HL-60/S4 treated with phorbol 12-myristate 13-acetate at 8.2 ng/mL for 4 days and 3 days (cell line): ENCODE results near the gene RNF215.
"Not testable (repeated sequence)": the region's sequence is repeated elsewhere in the genome, so short reads cannot be mapped to it uniquely, and the experiment has no call there.

Source experiments
- in situ Hi-C: fragments of 300-500 bp; cut with MboI; formaldehyde crosslinking; loops from 2 replicates; pipeline ENCODE4 v1.15.0; 2022; ENCODE audit warnings: low sequenced_read_pairs

Gene RNF215

DNA sequence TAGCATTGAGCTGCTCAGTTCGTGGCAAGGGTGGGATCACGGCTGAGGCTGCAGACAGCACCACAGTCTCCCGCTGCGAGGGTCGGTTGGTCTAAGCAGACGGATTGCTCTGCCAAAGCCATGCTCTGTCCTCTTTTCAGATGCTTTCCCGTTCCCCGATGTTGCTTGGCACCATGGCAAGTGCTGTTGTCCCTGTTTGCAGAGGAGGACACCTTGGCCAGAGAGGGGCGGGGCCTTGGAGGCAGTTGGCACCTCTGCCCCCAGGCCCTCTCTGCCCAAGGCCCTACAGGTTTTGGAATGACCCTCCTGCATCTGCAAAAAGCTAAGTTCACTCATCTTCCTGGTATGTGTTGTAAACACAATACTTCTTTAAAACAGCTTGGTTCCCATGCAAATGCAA lies 18.8 kb downstream of the RNF215 start:
- in situ Hi-C loops: no loop called here

DNA sequence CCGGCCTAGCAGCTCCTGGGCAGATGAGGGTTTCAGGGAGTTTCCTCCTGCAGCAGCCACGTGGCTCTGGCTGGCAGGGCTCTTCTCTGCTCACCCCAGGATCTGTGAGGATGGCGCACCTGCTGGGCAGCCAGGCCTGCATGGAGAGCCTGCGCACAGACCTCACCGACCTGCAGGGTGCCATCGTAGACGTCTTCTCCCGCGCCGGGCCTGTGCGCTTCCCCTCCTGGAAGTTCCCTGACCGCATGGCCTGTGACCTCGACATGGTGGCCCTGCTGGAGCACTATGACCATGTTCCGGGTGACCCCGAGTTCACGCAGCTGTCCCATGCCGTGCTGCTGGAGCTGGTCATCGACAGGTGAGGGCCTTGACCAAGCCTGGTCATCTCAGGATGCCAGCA lies 21.3 kb downstream of the RNF215 start:
- in situ Hi-C loops: no loop called here

GRCh38 chr22:30362651-30363281 lies 24.4 kb downstream of the RNF215 start:
- in situ Hi-C loops: no loop called here

DNA sequence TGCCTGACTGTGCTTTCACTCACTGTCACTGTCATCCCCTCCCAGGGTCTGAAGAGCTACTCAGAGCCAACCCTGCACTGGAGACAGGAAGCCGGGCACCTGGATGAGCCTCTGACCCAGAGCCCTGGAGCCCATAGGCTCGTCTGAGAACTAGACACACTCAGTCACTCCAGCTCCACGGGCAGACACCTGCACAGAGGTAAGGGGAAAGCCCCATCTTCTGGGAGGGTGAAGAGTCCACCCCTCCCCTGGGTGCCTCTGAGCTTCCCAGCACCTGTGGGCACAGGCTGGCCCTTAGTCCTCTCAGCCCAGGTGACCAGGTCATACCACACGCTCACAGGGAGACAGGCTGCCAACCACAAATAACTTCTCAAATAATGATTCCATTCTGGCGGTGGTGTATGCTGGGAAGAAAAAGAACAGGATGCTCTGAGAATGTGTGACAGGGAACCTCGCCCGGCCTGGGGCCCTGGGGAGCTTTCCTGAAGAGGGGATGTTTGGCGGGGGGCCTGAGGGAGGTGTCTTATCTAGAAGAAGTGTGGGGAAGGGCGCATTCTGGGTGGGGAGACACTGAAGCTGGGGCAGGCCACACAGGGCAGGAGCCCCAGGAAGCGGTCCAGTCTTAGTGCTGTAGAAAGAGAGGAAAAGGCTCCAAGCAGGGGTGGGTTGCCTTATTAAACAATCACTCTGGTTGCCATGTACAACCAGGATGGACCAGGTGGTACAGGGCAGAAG lies 25.1 kb downstream of the RNF215 start:
- in situ Hi-C loops: no loop called here

DNA sequence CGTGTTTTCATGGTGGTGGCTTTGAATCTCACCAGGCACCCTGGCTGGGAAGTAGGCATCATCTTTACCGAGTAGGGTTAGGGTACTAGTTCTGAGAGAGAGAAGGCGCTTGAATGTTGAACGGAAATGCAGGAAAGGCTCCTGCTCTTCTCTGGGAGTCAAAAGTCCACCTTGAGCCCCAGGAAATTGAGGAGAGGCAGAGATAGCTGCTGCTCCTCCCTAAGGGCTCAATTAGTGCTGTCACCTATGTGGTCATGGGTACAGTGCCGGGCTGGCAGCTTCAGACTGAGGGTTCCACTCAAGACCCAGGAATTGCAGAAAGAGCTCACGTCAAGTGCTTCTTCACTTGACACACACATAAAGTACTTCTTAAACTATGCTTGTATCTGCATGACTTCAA lies 28.7 kb downstream of the RNF215 start:
- in situ Hi-C loops: no loop called here

DNA sequence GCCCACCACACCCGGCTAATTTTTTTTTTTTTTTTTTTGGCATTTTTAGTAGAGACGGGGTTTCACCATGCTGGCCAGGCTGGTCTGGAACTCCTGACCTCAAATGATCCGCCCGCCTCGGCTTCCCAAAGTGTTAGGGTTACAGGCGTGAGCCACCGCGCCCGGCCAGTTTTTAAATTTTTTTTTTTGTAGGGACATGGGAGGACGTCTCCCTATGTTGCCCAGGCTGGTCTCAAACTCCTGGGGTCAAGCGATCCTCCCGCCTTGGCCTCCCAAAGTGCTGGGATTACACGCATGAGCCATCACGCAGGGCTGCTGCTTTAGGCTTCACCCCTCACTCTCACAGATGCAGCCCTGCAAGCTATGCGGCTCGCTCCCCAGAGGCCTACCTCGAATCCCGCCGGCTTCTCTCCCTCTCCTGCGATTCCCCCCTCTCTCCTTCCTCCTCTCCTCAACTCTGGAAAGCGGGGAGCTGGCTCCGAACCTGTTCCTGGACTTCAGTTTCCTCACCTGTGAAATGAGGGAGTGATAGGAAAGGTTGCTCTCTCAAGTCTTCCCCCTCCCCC lies 29.5 kb downstream of the RNF215 start:
- in situ Hi-C loops: no loop called here

DNA sequence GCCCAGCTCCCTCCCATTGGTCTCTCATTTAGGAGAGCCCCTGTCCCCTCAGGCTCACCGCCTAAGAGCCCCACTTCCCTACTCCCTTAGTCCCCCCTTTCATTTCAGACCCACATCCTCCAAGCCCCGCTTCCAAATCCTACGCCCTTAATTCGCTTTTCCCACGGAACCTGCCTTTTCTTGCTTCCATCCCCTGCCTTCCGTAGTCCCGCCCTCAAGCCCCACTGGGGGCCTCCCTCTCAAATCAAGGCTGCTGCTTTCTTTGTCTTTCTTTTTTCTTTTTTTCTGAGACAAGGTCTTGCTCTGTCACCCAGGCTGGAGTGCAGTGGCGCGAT lies 30.0 kb downstream of the RNF215 start:
- in situ Hi-C loops: no loop called here

- in situ Hi-C loops: no loop called here
Measured at GRCh38 chr22:30356449-30357235, 30.6 kb downstream of the RNF215 start, which contains the start of the genes CCDC157 and SF3A1. Gene CCDC157 (plus strand): TSS chr22:30357007. CDS start chr22:30366001, 8,994 bp downstream. Gene SF3A1 (minus strand): TSS chr22:30356894. CDS start chr22:30356792, 102 bp downstream.

DNA sequence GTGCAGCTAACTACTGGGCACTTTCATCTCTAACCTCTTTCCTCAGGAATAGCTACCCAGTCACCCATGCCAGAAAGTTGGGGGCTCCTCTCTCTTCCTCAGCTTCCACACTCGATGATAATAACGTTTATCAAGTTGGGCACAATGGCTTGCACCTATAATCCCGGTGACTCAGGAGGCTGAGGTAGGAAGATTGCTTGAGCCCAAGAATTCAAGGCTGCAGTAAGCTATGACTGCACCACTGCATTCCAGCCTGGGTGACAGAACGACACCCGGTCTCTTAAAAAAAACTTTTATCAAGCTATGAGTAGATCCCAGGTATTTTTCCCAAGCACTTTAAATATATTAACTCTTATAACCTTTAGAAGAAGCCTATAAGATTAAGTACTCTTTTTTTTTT lies 32.6 kb downstream of the RNF215 start:
- in situ Hi-C loops: no loop called here

- in situ Hi-C loops: no loop called here
Measured at GRCh38 chr22:30351226-30351625, 36.0 kb downstream of the RNF215 start.

DNA sequence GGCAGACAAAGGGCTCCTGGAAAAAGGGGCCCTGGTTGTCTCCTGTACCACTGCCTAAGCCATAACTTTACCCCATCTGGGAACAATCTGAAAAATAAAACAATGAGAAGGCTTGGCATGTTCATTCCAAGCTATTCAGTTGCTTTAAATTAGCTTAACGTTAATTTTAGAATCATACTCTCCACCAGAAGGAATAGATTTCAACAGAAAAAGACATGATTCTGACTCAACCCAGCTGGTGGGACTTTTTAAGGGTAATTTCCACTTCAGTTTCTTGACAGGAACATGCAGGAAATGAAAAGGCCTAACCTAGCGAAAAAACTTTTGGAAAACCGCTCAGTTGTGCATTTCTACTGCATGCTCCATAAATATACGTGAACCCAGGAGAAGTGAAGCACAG lies 38.4 kb downstream of the RNF215 start:
- in situ Hi-C loops: no loop called here

- in situ Hi-C loops: no loop called here
Measured at GRCh38 chr22:30348404-30348803, 38.8 kb downstream of the RNF215 start.

- in situ Hi-C loops: no loop called here
Measured at GRCh38 chr22:30347255-30347892, 39.8 kb downstream of the RNF215 start.

DNA sequence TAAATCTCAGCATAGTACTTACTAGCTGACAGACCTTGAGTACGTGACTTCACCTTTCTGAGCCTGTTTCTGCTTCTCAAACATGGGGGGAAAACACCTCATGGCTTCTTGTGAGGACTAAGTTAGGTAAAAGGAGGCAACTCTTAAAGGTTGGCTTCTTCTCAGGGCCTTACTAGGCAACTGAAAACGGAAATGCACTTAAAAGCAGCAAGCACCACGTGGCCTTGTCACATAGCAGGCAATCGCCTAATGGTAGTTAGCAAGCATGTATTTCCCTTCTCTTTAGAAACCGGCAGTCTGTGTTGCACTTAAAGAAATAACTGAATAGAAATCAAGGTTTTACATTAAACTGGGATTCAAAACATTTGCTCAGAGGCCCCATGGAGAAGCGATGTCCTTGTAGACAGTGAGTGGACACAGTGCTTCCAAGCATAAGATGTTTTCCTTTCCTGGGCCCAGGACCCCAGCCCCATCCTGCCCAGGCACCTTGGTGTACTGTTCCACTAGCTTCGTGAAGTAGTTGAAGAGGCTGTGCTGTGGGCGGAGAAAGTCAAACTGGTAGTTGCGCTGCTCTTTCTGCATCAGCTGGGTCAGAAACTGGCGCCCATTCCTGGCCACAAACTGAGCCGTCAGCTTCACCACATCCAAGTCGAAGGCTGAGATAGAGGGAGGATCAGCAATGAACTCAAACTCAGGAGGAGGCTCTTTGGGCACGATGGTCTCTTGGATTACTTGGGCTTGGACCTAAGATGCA lies 42.6 kb downstream of the RNF215 start:
- in situ Hi-C loops: no loop called here

DNA sequence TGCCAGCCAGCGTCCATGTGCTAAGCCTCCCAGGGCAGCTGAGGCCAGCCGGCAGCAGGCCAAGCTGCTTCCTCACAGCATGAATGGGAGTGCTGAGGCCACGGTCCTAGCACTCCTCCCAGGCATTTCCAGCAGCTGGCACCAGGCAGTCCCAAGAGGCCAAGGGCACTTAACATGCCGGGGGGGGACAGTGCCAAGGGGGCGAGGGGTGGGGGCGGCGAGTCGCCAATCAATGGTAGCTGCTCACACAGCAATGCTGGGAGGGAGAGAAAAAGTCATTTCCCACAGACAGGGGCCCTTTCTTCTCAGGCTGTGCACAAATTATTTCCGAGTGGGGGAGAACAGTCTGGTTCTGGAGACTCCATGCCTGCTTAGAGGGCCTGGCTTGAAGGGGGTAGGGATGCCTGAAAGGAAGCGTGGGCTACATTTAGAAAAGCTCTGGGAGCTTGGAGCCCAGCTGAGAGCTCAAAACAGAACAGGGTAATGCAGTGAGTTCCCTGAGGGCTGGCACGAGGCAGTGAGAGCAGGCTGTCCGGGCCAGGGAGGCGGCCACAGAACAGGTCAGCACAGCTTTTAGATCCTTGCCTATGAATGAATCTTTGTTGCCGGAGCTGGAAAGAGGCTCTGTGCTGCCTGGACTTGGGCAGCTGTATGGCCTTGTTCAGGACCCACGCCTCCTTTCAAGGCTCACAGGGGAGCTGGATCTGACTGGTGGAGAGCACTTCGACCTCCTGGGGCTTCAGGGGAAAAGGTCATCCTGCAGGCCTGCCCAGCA lies 46.1 kb downstream of the RNF215 start:
- in situ Hi-C loops: no loop called here

GRCh38 chr22:30338802-30339201 lies 48.4 kb downstream of the RNF215 start:
- in situ Hi-C loops: no loop called here

- in situ Hi-C loops: not testable (repeated sequence)
Measured at GRCh38 chr22:30338341-30338740, 48.9 kb downstream of the RNF215 start.

- in situ Hi-C loops: no loop called here
Measured at GRCh38 chr22:30337461-30337778, 49.8 kb downstream of the RNF215 start.

- in situ Hi-C loops: no loop called here
Measured at GRCh38 chr22:30336752-30337460, 50.3 kb downstream of the RNF215 start.
